Measurements from ENCODE around the gene MRC2. TPM values are rescaled to one million over a fixed set of nuclear protein-coding genes. Genes with fewer than 3 reads are reported as not detected.
A peak's percentile ranks its signal among the peaks of the same experiment; 100 is the strongest.

MRC2 gene
- total RNA-seq (1 to 10 TPM; 6.7 to 8.7 TPM), polyA plus RNA-seq (under 1 TPM in 1 of 2 donors, not detected in 1; 0.71 TPM)

GRCh38 chr17:62627219-62627903, at the start of gene MRC2:
Gene MRC2 (plus strand): TSS chr17:62627670. CDS start chr17:62627803, 133 bp downstream.
- no peaks in the 10 kb centered on the region for H3K36me3 ChIP-seq (ENCODE audit: insufficient read depth, low read length)
- H3K4me3 ChIP-seq (ENCODE audit: low read length in 2 of 2) = peak within 1 kb of the TSS in 1 of 2 donors; percentile 41
- ChIA-PET POLR2A (ENCODE audit: partially characterized antibody) (no interaction called here), CTCF (ENCODE audit: partially characterized antibody) (no interaction called here)
- DNase-seq = peak in 1 of 5 donors; percentile 12
- Mint-ChIP-seq H3K27ac (peak within 1 kb of the TSS in 4 of 7 donors; percentile 33 to 78 (median 47)), H3K9me3 (no peaks in the 10 kb centered on the region), H3K4me3 (peak within 1 kb of the TSS; percentile 78 to 91 (median 86)), H3K4me1 (peaks cover 9 to 26% (median 17%) of the 10 kb centered on the region in 4 donors), H3K36me3 (peaks cover 2 to 3% of the 10 kb centered on the region in 2 donors), H3K27me3 (peaks cover 5 to 10% of the 10 kb centered on the region in 2 donors)
- H3K9me3 ChIP-seq (ENCODE audit: control insufficient read depth in 1 of 2, low read length in 2 of 2) = no peaks in the 10 kb centered on the region
- H3K27me3 ChIP-seq (ENCODE audit: insufficient read depth, low read length) = no peaks in the 10 kb centered on the region
- intact Hi-C loops (cut with micrococcal nuclease) = no loop called here
- no peak within 1 kb of the TSS for H3K27ac ChIP-seq (ENCODE audit: low read depth, low read length)
- H3K4me1 ChIP-seq (ENCODE audit: insufficient read depth, low read length) = peaks cover 12% of the 10 kb centered on the region

- peaks cover 6% of the 10 kb centered on the region for H3K36me3 ChIP-seq (ENCODE audit: insufficient read depth, low read length)
- no peaks in the 10 kb centered on the region for H3K27me3 ChIP-seq (ENCODE audit: insufficient read depth, low read length)
- ChIA-PET POLR2A (ENCODE audit: partially characterized antibody) (no interaction called here), CTCF (ENCODE audit: partially characterized antibody) (no interaction called here)
- H3K4me1 ChIP-seq (ENCODE audit: insufficient read depth, low read length) = no peaks in the 10 kb centered on the region
- Mint-ChIP-seq H3K27ac (peak overlapping the region in 6 of 7 donors; percentile 31 to 79 (median 43)), H3K9me3 (peaks cover 0 to 2% (median 0%) of the 10 kb centered on the region in 8 donors), H3K4me3 (no peak overlapping the region), H3K27me3 (no peaks in the 10 kb centered on the region), H3K4me1 (peaks cover 0 to 5% (median under 1%) of the 10 kb centered on the region in 4 donors), H3K36me3 (peaks cover 44 to 70% of the 10 kb centered on the region in 2 donors)
- no peak overlapping the region for H3K27ac ChIP-seq (ENCODE audit: low read depth, low read length)
- DNase-seq = no peak
- H3K4me3 ChIP-seq (ENCODE audit: low read length in 2 of 2) = no peak overlapping the region
- H3K9me3 ChIP-seq (ENCODE audit: control insufficient read depth in 1 of 2, low read length in 2 of 2) = no peaks in the 10 kb centered on the region
- intact Hi-C loops (cut with micrococcal nuclease) = no loop called here
Measured at GRCh38 chr17:62578757-62579487, 48.5 kb upstream of the MRC2 start.

GRCh38 chr17:62580947-62581346, 46.5 kb upstream of the MRC2 start:
- H3K27me3 Mint-ChIP-seq = no peaks in the 10 kb centered on the region
- no peak overlapping the region for H3K4me3 Mint-ChIP-seq

GRCh38 chr17:62581764-62582163, 45.7 kb upstream of the MRC2 start:
- intact Hi-C loops (cut with micrococcal nuclease) = no loop called here
- POLR2A ChIA-PET (ENCODE audit: partially characterized antibody) = no interaction called here
- H3K4me1 Mint-ChIP-seq = peaks cover 0 to 1% (median under 1%) of the 10 kb centered on the region in 4 donors

More at GRCh38 chr17:62580947-62581346, 46.5 kb upstream of the MRC2 start:
- ChIA-PET CTCF (ENCODE audit: partially characterized antibody) (no interaction called here), POLR2A (ENCODE audit: partially characterized antibody) (no interaction called here)
- no peaks in the 10 kb centered on the region for H3K4me1 ChIP-seq (ENCODE audit: insufficient read depth, low read length)
- intact Hi-C loops (cut with micrococcal nuclease) = no loop called here
- H3K9me3 ChIP-seq (ENCODE audit: control insufficient read depth in 1 of 2, low read length in 2 of 2) = no peaks in the 10 kb centered on the region
- H3K36me3 ChIP-seq (ENCODE audit: insufficient read depth, low read length) = peaks cover 8% of the 10 kb centered on the region
- no peak overlapping the region for H3K27ac Mint-ChIP-seq
- no peak for DNase-seq
- no peaks in the 10 kb centered on the region for H3K27me3 ChIP-seq (ENCODE audit: insufficient read depth, low read length)
- no peak overlapping the region for H3K27ac ChIP-seq (ENCODE audit: low read depth, low read length)
- H3K4me3 ChIP-seq (ENCODE audit: low read length in 2 of 2) = no peak overlapping the region
- H3K4me1 Mint-ChIP-seq = peaks cover 0 to 1% (median under 1%) of the 10 kb centered on the region in 4 donors
- H3K9me3 Mint-ChIP-seq = peaks cover 0 to 2% (median 0%) of the 10 kb centered on the region in 8 donors
- H3K36me3 Mint-ChIP-seq = peaks cover 31 to 64% of the 10 kb centered on the region in 2 donors

GRCh38 chr17:62587554-62587953, 39.9 kb upstream of the MRC2 start:
- peaks cover 30 to 62% of the 10 kb centered on the region in 2 donors for H3K36me3 Mint-ChIP-seq
- H3K36me3 ChIP-seq (ENCODE audit: insufficient read depth, low read length) = peaks cover 32% of the 10 kb centered on the region

More at GRCh38 chr17:62581764-62582163, 45.7 kb upstream of the MRC2 start:
- CTCF ChIA-PET (ENCODE audit: partially characterized antibody) = no interaction called here
- Histone ChIP-seq H3K4me3 (ENCODE audit: low read length in 2 of 2) (no peak overlapping the region), H3K9me3 (ENCODE audit: control insufficient read depth in 1 of 2, low read length in 2 of 2) (no peaks in the 10 kb centered on the region), H3K36me3 (ENCODE audit: insufficient read depth, low read length) (peaks cover 11% of the 10 kb centered on the region), H3K4me1 (ENCODE audit: insufficient read depth, low read length) (no peaks in the 10 kb centered on the region), H3K27ac (ENCODE audit: low read depth, low read length) (no peak overlapping the region), H3K27me3 (ENCODE audit: insufficient read depth, low read length) (no peaks in the 10 kb centered on the region)
- peak overlapping the region in 3 of 7 donors; percentile 35 to 79 (median 57) for H3K27ac Mint-ChIP-seq
- H3K27me3 Mint-ChIP-seq = no peaks in the 10 kb centered on the region
- no peak for DNase-seq
- H3K4me3 Mint-ChIP-seq = no peak overlapping the region
- H3K9me3 Mint-ChIP-seq = peaks cover 0 to 2% (median 0%) of the 10 kb centered on the region in 8 donors
- H3K36me3 Mint-ChIP-seq = peaks cover 24 to 64% of the 10 kb centered on the region in 2 donors

GRCh38 chr17:62588109-62588508, 39.4 kb upstream of the MRC2 start:
- Mint-ChIP-seq H3K4me3 (no peak overlapping the region), H3K4me1 (no peaks in the 10 kb centered on the region), H3K9me3 (no peaks in the 10 kb centered on the region), H3K27me3 (no peaks in the 10 kb centered on the region), H3K27ac (peak overlapping the region in 3 of 7 donors; percentile 66 to 88 (median 67)), H3K36me3 (peaks cover 25 to 63% of the 10 kb centered on the region in 2 donors)
- CTCF ChIA-PET (ENCODE audit: partially characterized antibody) = no interaction called here
- intact Hi-C loops (cut with micrococcal nuclease) = no loop called here
- Histone ChIP-seq H3K4me3 (ENCODE audit: low read length in 2 of 2) (no peak overlapping the region), H3K36me3 (ENCODE audit: insufficient read depth, low read length) (peaks cover 32% of the 10 kb centered on the region), H3K9me3 (ENCODE audit: control insufficient read depth in 1 of 2, low read length in 2 of 2) (no peaks in the 10 kb centered on the region), H3K27me3 (ENCODE audit: insufficient read depth, low read length) (no peaks in the 10 kb centered on the region), H3K27ac (ENCODE audit: low read depth, low read length) (no peak overlapping the region), H3K4me1 (ENCODE audit: insufficient read depth, low read length) (no peaks in the 10 kb centered on the region)
- DNase-seq = no peak
- POLR2A ChIA-PET (ENCODE audit: partially characterized antibody) = no interaction called here

More at GRCh38 chr17:62587554-62587953, 39.9 kb upstream of the MRC2 start:
- Histone ChIP-seq H3K4me1 (ENCODE audit: insufficient read depth, low read length) (no peaks in the 10 kb centered on the region), H3K9me3 (ENCODE audit: control insufficient read depth in 1 of 2, low read length in 2 of 2) (no peaks in the 10 kb centered on the region), H3K27me3 (ENCODE audit: insufficient read depth, low read length) (no peaks in the 10 kb centered on the region), H3K27ac (ENCODE audit: low read depth, low read length) (no peak overlapping the region), H3K4me3 (ENCODE audit: low read length in 2 of 2) (no peak overlapping the region)
- DNase-seq = no peak
- H3K27me3 Mint-ChIP-seq = no peaks in the 10 kb centered on the region
- no peak overlapping the region for H3K4me3 Mint-ChIP-seq
- peaks cover 0 to 1% (median under 1%) of the 10 kb centered on the region in 4 donors for H3K4me1 Mint-ChIP-seq
- peak overlapping the region in 1 of 7 donors; percentile 12 for H3K27ac Mint-ChIP-seq
- peaks cover 0 to 2% (median 0%) of the 10 kb centered on the region in 8 donors for H3K9me3 Mint-ChIP-seq
- intact Hi-C loops (cut with micrococcal nuclease) = no loop called here
- CTCF ChIA-PET (ENCODE audit: partially characterized antibody) = no interaction called here
- POLR2A ChIA-PET (ENCODE audit: partially characterized antibody) = no interaction called here

- Mint-ChIP-seq H3K27ac (no peak overlapping the region), H3K27me3 (no peaks in the 10 kb centered on the region), H3K4me3 (no peak overlapping the region), H3K9me3 (peaks cover 0 to 3% (median 0%) of the 10 kb centered on the region in 8 donors), H3K36me3 (peaks cover 37 to 56% of the 10 kb centered on the region in 2 donors), H3K4me1 (no peaks in the 10 kb centered on the region)
- Histone ChIP-seq H3K9me3 (ENCODE audit: control insufficient read depth in 1 of 2, low read length in 2 of 2) (no peaks in the 10 kb centered on the region), H3K36me3 (ENCODE audit: insufficient read depth, low read length) (peaks cover 30% of the 10 kb centered on the region), H3K27ac (ENCODE audit: low read depth, low read length) (no peak overlapping the region), H3K4me1 (ENCODE audit: insufficient read depth, low read length) (no peaks in the 10 kb centered on the region), H3K4me3 (ENCODE audit: low read length in 2 of 2) (no peak overlapping the region), H3K27me3 (ENCODE audit: insufficient read depth, low read length) (no peaks in the 10 kb centered on the region)
- no peak for DNase-seq
- CTCF ChIA-PET (ENCODE audit: partially characterized antibody) = no interaction called here
- intact Hi-C loops (cut with micrococcal nuclease) = no loop called here
- POLR2A ChIA-PET (ENCODE audit: partially characterized antibody) = no interaction called here
Measured at GRCh38 chr17:62591333-62591732, 36.1 kb upstream of the MRC2 start.
